Measurements from ENCODE around the gene ISY1.
"Not testable (repeated sequence)": the region's sequence is repeated elsewhere in the genome, so short reads cannot be mapped to it uniquely, and the experiment has no call there.

Gene ISY1

DNA sequence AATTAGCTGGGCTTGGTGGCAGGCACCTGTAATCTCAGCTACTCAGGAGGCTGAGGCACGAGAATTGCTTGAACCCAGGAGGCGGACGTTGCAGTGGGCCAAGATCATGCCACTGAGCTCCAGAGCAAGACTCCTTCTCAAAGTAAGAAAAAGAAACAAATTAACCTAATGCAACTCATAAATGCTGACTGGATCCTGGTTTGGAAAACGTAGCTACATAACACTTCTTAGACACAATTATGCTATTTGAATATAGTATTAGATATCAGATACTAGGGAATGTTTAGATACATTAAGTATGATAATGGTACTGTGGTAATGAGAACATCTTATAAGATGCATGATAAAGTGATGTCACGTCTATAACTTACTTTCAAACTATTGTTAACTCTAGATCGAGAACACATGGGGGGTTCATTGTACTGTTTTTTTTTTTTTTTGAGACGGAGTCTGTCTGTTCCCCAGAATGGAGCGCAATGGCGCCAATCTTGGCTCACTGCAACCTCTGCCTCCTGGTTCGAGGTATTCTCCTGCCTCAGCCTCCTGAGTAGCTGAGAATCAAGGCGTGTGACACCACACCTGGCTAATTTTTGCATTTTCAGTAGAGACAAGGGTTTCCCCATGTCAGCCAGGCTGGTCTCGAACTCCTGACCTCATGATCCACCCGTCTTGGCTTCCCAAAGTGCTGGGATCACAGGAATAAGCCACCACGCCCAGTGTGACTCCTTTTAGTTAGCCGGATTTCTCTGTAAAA lies 5.9 kb upstream of the ISY1 start:
- H3F3A ChIP-seq (ENCODE audit: control insufficient read depth, insufficient read depth), result peaks cover 71% of the 10 kb centered on the region
- no peak overlapping the region for H3K4me2 ChIP-seq (ENCODE audit: low read length)
- no peaks in the 10 kb centered on the region for H3K27me3 ChIP-seq (ENCODE audit: control insufficient read depth, low read length)
- H3K9me3 ChIP-seq (ENCODE audit: control insufficient read depth, insufficient read depth, low read length), result no peaks in the 10 kb centered on the region
- no peak overlapping the region for H3K4me3 ChIP-seq (ENCODE audit: low read length)
- peaks cover 8% of the 10 kb centered on the region for H4K20me1 ChIP-seq (ENCODE audit: control insufficient read depth, insufficient read depth, low read depth, low read length)
- peaks cover 57% of the 10 kb centered on the region for H3K36me3 ChIP-seq (ENCODE audit: control insufficient read depth, low read length)
- H3K27ac ChIP-seq (ENCODE audit: low read depth, low read length), result no peak overlapping the region
- peaks cover 26% of the 10 kb centered on the region for H3K79me2 ChIP-seq (ENCODE audit: control insufficient read depth, low read length)
- H3K9me2 ChIP-seq (replicated peaks; ENCODE audit: control insufficient read depth, low read length), result no peaks in the 10 kb centered on the region
- peaks cover 14% of the 10 kb centered on the region for H3K4me1 ChIP-seq (ENCODE audit: control insufficient read depth, low read length)
- TF ChIP-seq, protein P1, sequence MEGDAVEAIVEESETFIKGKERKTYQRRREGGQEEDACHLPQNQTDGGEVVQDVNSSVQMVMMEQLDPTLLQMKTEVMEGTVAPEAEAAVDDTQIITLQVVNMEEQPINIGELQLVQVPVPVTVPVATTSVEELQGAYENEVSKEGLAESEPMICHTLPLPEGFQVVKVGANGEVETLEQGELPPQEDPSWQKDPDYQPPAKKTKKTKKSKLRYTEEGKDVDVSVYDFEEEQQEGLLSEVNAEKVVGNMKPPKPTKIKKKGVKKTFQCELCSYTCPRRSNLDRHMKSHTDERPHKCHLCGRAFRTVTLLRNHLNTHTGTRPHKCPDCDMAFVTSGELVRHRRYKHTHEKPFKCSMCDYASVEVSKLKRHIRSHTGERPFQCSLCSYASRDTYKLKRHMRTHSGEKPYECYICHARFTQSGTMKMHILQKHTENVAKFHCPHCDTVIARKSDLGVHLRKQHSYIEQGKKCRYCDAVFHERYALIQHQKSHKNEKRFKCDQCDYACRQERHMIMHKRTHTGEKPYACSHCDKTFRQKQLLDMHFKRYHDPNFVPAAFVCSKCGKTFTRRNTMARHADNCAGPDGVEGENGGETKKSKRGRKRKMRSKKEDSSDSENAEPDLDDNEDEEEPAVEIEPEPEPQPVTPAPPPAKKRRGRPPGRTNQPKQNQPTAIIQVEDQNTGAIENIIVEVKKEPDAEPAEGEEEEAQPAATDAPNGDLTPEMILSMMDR (IDR thresholded peaks at IDR 0.05; ENCODE audit: low read depth, low read length, poor library complexity, severe bottlenecking), result no peak
- no peak for TF ChIP-seq EZH2phosphoT487 (IDR thresholded peaks at IDR 0.05; ENCODE audit: borderline replicate concordance, low read length)

DNA sequence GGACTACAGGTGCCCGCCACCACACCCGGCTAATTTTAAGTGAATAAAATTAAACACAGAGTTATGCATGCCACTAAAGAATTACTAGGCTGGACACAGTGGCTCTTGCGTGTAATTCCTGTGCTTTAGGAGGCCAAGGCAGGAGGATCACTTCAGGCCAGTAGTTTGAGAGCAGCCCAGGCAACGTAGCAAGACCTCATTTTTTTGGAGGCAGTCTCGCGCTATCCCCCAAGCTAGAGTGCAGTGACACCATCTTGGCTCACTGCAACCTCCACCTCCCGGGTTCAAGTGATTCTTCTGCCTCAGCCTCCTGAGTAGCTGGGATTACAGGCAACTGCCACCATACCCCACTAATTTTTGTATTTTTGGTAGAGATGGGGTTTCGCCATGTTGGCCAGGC lies 4.7 kb upstream of the ISY1 start:
- Histone ChIP-seq H3F3A (ENCODE audit: control insufficient read depth, insufficient read depth) (peaks cover 62% of the 10 kb centered on the region), H3K36me3 (ENCODE audit: control insufficient read depth, low read length) (peaks cover 45% of the 10 kb centered on the region)
- not testable (repeated sequence) for H4K20me1 ChIP-seq (ENCODE audit: control insufficient read depth, insufficient read depth, low read depth, low read length)

DNA sequence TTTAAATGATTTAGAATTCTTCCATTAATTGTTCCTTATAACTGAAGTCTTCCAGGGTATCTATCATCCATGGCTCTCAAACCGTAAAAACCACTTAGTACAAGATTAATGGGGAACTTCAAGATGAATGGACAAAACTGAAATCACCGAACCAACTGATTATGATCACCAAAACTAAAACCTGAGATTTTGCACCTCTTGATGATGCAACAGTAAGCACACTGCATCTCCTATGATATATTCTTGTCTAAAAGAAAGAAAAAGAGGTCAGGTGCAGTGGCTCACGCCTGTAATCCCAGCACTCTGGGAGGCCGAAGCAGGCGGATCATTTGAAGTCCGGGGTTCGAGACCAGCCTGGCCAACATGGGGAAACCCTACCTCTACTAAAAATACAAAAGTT lies 3.6 kb upstream of the ISY1 start:
- Histone ChIP-seq H3K4me3 (ENCODE audit: low read length) (no peak overlapping the region), H4K20me1 (ENCODE audit: control insufficient read depth, insufficient read depth, low read depth, low read length) (no peaks in the 10 kb centered on the region), H3F3A (ENCODE audit: control insufficient read depth, insufficient read depth) (peaks cover 53% of the 10 kb centered on the region), H3K9me3 (ENCODE audit: control insufficient read depth, insufficient read depth, low read length) (no peaks in the 10 kb centered on the region), H3K79me2 (ENCODE audit: control insufficient read depth, low read length) (peaks cover 15% of the 10 kb centered on the region), H3K4me2 (ENCODE audit: low read length) (no peak overlapping the region), H3K36me3 (ENCODE audit: control insufficient read depth, low read length) (peaks cover 36% of the 10 kb centered on the region), H3K9me2 (replicated peaks; ENCODE audit: control insufficient read depth, low read length) (no peaks in the 10 kb centered on the region), H3K27me3 (ENCODE audit: control insufficient read depth, low read length) (no peaks in the 10 kb centered on the region), H3K27ac (ENCODE audit: low read depth, low read length) (no peak overlapping the region), H3K4me1 (ENCODE audit: control insufficient read depth, low read length) (peaks cover 21% of the 10 kb centered on the region)
- TF ChIP-seq EZH2phosphoT487 (IDR thresholded peaks at IDR 0.05; ENCODE audit: borderline replicate concordance, low read length), result no peak
- TF ChIP-seq, protein P1 (IDR thresholded peaks at IDR 0.05; ENCODE audit: low read depth, low read length, poor library complexity, severe bottlenecking), result no peak

More for the DNA sequence above, 4.7 kb upstream of the ISY1 start:
- H3K27ac ChIP-seq (ENCODE audit: low read depth, low read length); H3K4me2 ChIP-seq (ENCODE audit: low read length); H3K4me3 ChIP-seq (ENCODE audit: low read length); H3K9me3 ChIP-seq (ENCODE audit: control insufficient read depth, insufficient read depth, low read length); H3K9me2 ChIP-seq (replicated peaks; ENCODE audit: control insufficient read depth, low read length); H3K27me3 ChIP-seq (ENCODE audit: control insufficient read depth, low read length): not testable (repeated sequence)
- H3K4me1 ChIP-seq (ENCODE audit: control insufficient read depth, low read length), result peaks cover 14% of the 10 kb centered on the region
- peaks cover 15% of the 10 kb centered on the region for H3K79me2 ChIP-seq (ENCODE audit: control insufficient read depth, low read length)

DNA sequence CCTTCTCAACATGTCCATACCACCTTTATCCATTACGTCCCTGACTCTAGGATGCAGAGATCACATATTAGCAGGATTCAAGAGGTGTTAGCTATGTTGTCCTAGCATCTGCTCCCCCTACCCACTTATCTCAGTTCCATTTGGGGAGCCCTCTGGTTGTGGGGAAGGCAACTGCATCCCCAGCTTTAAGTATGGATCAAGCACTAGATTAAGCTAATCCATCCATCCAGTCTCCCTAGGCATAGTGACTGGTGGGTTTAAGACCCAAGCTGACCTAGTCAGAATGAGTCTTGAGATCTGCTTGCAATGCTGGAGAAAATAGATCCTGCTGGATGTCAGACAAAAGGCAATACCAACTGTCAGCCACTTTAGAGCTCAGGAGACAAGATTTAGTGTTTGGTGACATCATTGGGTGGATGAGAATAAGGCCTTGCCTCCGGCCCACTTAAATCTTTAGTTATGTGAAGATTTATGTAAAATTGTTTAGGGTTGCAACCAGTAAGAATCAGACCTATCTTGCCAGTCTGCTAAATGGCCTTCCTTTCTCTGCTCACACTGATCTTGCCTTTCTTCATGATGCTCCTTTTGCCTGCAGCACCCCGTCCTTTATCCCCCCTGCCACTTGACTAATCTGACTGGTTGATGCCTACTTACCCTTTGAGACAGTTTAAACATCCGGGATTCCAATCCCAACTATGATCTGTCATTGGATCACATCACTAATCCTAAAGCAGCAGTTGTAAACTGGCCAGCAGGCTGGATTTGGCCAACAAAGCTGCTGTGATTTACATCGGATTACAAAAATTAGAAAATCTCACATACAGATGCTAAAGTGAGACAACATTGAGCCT lies 2.1 kb upstream of the ISY1 start:
- H3K36me3 ChIP-seq (ENCODE audit: control insufficient read depth, low read length), result peaks cover 42% of the 10 kb centered on the region
- H3K4me3 ChIP-seq (ENCODE audit: low read length), result peak overlapping the region; percentile 73
- H3F3A ChIP-seq (ENCODE audit: control insufficient read depth, insufficient read depth), result peaks cover 45% of the 10 kb centered on the region
- H3K79me2 ChIP-seq (ENCODE audit: control insufficient read depth, low read length), result peaks cover 26% of the 10 kb centered on the region
- peak overlapping the region; percentile 86 for H3K4me2 ChIP-seq (ENCODE audit: low read length)
- TF ChIP-seq, protein P1 (IDR thresholded peaks at IDR 0.05; ENCODE audit: low read depth, low read length, poor library complexity, severe bottlenecking), result peak; percentile 39
- no peak for TF ChIP-seq EZH2phosphoT487 (IDR thresholded peaks at IDR 0.05; ENCODE audit: borderline replicate concordance, low read length)
- H3K4me1 ChIP-seq (ENCODE audit: control insufficient read depth, low read length), result peaks cover 29% of the 10 kb centered on the region
- no peaks in the 10 kb centered on the region for H3K9me2 ChIP-seq (replicated peaks; ENCODE audit: control insufficient read depth, low read length)
- H3K27me3 ChIP-seq (ENCODE audit: control insufficient read depth, low read length), result no peaks in the 10 kb centered on the region
- peak overlapping the region; percentile 92 for H3K27ac ChIP-seq (ENCODE audit: low read depth, low read length)
- H4K20me1 ChIP-seq (ENCODE audit: control insufficient read depth, insufficient read depth, low read depth, low read length), result no peaks in the 10 kb centered on the region
- no peaks in the 10 kb centered on the region for H3K9me3 ChIP-seq (ENCODE audit: control insufficient read depth, insufficient read depth, low read length)

Data from DOHH2 (cell line).